Glomerular visceral epithelial cell (primary cell): Measurements from ENCODE around the gene WASHC2A.
"Not testable (repeated sequence)": the region's sequence is repeated elsewhere in the genome, so short reads cannot be mapped to it uniquely, and the experiment has no call there.

Source experiments
- DNase-seq: peaks from one replicate; pipeline ENCODE4 v3.0.0-alpha.2; 2016; ENCODE audit errors: extremely low spot score

WASHC2A gene

GRCh38 chr10:50059946-50060345 is 7.8 kb upstream of the WASHC2A start:
- not testable (repeated sequence) for DNase-seq

- DNase-seq, result not testable (repeated sequence)
Measured at GRCh38 chr10:50061548-50061947, 6.2 kb upstream of the WASHC2A start.

GRCh38 chr10:50063100-50063499 is 4.7 kb upstream of the WASHC2A start:
- no peak for DNase-seq

- DNase-seq, result not testable (repeated sequence)
Measured at GRCh38 chr10:50068352-50068659, 552 bp downstream of the WASHC2A start.

GRCh38 chr10:50075139-50075538 is 7.4 kb downstream of the WASHC2A start:
- DNase-seq, result not testable (repeated sequence)

GRCh38 chr10:50075544-50075943 is 7.8 kb downstream of the WASHC2A start:
- not testable (repeated sequence) for DNase-seq

- DNase-seq, result not testable (repeated sequence)
Measured at GRCh38 chr10:50091304-50091703, 23.6 kb downstream of the WASHC2A start.

- not testable (repeated sequence) for DNase-seq
Measured at GRCh38 chr10:50092928-50093327, 25.2 kb downstream of the WASHC2A start.

GRCh38 chr10:50094630-50095029 is 26.9 kb downstream of the WASHC2A start:
- not testable (repeated sequence) for DNase-seq

- not testable (repeated sequence) for DNase-seq
Measured at GRCh38 chr10:50095402-50095801, 27.6 kb downstream of the WASHC2A start.

- DNase-seq, result not testable (repeated sequence)
Measured at GRCh38 chr10:50096722-50097121, 29.0 kb downstream of the WASHC2A start.

GRCh38 chr10:50098645-50099044 is 30.9 kb downstream of the WASHC2A start:
- not testable (repeated sequence) for DNase-seq

GRCh38 chr10:50101139-50101582 is 33.4 kb downstream of the WASHC2A start:
- DNase-seq, result not testable (repeated sequence)

GRCh38 chr10:50101747-50102146 is 34.0 kb downstream of the WASHC2A start:
- not testable (repeated sequence) for DNase-seq

GRCh38 chr10:50102267-50102666 is 34.5 kb downstream of the WASHC2A start:
- DNase-seq, result not testable (repeated sequence)

GRCh38 chr10:50108999-50109698 is 41.4 kb downstream of the WASHC2A start:
- not testable (repeated sequence) for DNase-seq

GRCh38 chr10:50112419-50113112 is 44.8 kb downstream of the WASHC2A start:
- not testable (repeated sequence) for DNase-seq

- DNase-seq, result not testable (repeated sequence)
Measured at GRCh38 chr10:50126765-50127164, 59.0 kb downstream of the WASHC2A start.

GRCh38 chr10:50127770-50128292 is 60.1 kb downstream of the WASHC2A start:
- DNase-seq, result not testable (repeated sequence)

- not testable (repeated sequence) for DNase-seq
Measured at GRCh38 chr10:50131245-50131965, 63.7 kb downstream of the WASHC2A start.

GRCh38 chr10:50132322-50132721 is 64.6 kb downstream of the WASHC2A start:
- not testable (repeated sequence) for DNase-seq

- not testable (repeated sequence) for DNase-seq
Measured at GRCh38 chr10:50132841-50133240, 65.1 kb downstream of the WASHC2A start.
